Caco-2 (cell line): Measurements from ENCODE around the gene C1orf35. TPM values are rescaled to one million over a fixed set of nuclear protein-coding genes. Genes with fewer than 3 reads are reported as not detected.

Experiments used
- BruUV-seq: library from RNA; stranded (reverse); fragments of 400-500 nt; replicated peaks from 2 replicates; lab custom pipeline; 2021; lab: Mats Ljungman, UMichigan
- CTCF ChIA-PET: fragments of 300-600 bp; sonication (Branson Sonifier 250); formaldehyde crosslinking; loops from one replicate; lab custom pipeline; 2022; ENCODE audit warnings: antibody characterized with exemption; lab: Charles Lee
- POLR2A ChIA-PET: fragments of 300-600 bp; sonication (Branson Sonifier 250); formaldehyde crosslinking; loops from one replicate; lab custom pipeline; 2022; ENCODE audit warnings: antibody characterized with exemption; lab: Charles Lee
- DNase-seq, 2 experiments: peaks; one replicate each; pipeline versions ENCODE4 v3.0.0 to v3.0.0-alpha.2; 2020 to 2022
- H3K27me3 ChIP-seq: replicated peaks from 2 replicates; pipeline ENCODE4 v1.6.0; 2011; ENCODE audit warnings: low read length; ENCODE audit not compliant: control insufficient read depth, insufficient read depth
- H3K36me3 ChIP-seq: 2 replicates; pipeline ENCODE4 v1.5.1; 2011; ENCODE audit warnings: low read length; ENCODE audit not compliant: control insufficient read depth, insufficient read depth
- H3K4me1 ChIP-seq: fragments of 250-450 bp; sonication (Bioruptor Pico); 2 replicates; pipeline ENCODE4 v1.5.1; 2020; ENCODE audit warnings: mild to moderate bottlenecking
- H3K4me3 ChIP-seq: 2 replicates; pipeline ENCODE4 v1.5.1; 2011; ENCODE audit warnings: low read depth, mild to moderate bottlenecking, control low read depth, low read length
- H3K9me3 ChIP-seq: fragments of 250-450 bp; sonication (Bioruptor Pico); 2 replicates; pipeline ENCODE4 v1.5.1; 2020; ENCODE audit warnings: mild to moderate bottlenecking, moderate library complexity
- H3K27ac Mint-ChIP-seq: one replicate; pipeline ENCODE4 v1.8.0; 2022; ENCODE audit warnings: mixed read lengths; ENCODE audit not compliant: unreplicated experiment
- H3K27me3 Mint-ChIP-seq: one replicate; pipeline ENCODE4 v1.8.0; 2022; ENCODE audit warnings: mixed read lengths; ENCODE audit not compliant: insufficient read depth, unreplicated experiment
- H3K36me3 Mint-ChIP-seq: one replicate; pipeline ENCODE4 v1.8.0; 2022; ENCODE audit warnings: mild to moderate bottlenecking, mixed read lengths; ENCODE audit not compliant: insufficient read depth, unreplicated experiment
- H3K4me1 Mint-ChIP-seq: one replicate; pipeline ENCODE4 v1.8.0; 2022; ENCODE audit warnings: low read depth, mixed read lengths; ENCODE audit not compliant: unreplicated experiment
- H3K4me3 Mint-ChIP-seq: one replicate; pipeline ENCODE4 v1.8.0; 2022; ENCODE audit warnings: mild to moderate bottlenecking, moderate library complexity, mixed read lengths; ENCODE audit not compliant: unreplicated experiment
- H3K9me3 Mint-ChIP-seq: one replicate; pipeline ENCODE4 v1.8.0; 2022; ENCODE audit warnings: mixed read lengths; ENCODE audit not compliant: unreplicated experiment
- CTCF ChIP-seq, 2 experiments: fragments of 200-600 bp in 1 of 2; IDR thresholded peaks; 1 replicate in 1 of 2; 2 replicates in 1 of 2; pipeline versions ENCODE4 v1.5.1 to v1.8.0; 2011 to 2022; ENCODE audit warnings: antibody characterized with exemption in 1 of 2, control low read depth in 1 of 2, inconsistent platforms in 1 of 2, low read depth in 1 of 2, low read length in 1 of 2, mild to moderate bottlenecking in 1 of 2, moderate library complexity in 1 of 2; ENCODE audit not compliant: insufficient read depth in 1 of 2, severe bottlenecking in 1 of 2, unreplicated experiment in 1 of 2
- intact Hi-C: fragments of 100-400 bp; cut with micrococcal nuclease; formaldehyde crosslinking; loops from one replicate; pipeline ENCODE4 v1.10.0; 2022; ENCODE audit not compliant: unreplicated experiment
- total RNA-seq: library from RNA; stranded (reverse); gene quantifications from 2 replicates; pipeline ENCODE4 v1.2.3, GENCODE V29; 2022

C1orf35 gene
- total RNA-seq, 1 experiment from 2014 or later = 34.5 TPM

- no peak overlapping the region for H3K4me3 Mint-ChIP-seq
- Histone ChIP-seq H3K4me1 (peaks cover 5% of the 10 kb centered on the region), H3K27me3 (no peaks in the 10 kb centered on the region), H3K4me3 (no peak overlapping the region), H3K36me3 (peaks cover 3% of the 10 kb centered on the region), H3K9me3 (no peaks in the 10 kb centered on the region)
- no peak for DNase-seq
- ChIA-PET CTCF (no interaction called here), POLR2A (no interaction called here)
- no peaks in the 10 kb centered on the region for H3K9me3 Mint-ChIP-seq
- intact Hi-C loops = no loop called here
- H3K4me1 Mint-ChIP-seq = no peaks in the 10 kb centered on the region
- BruUV-seq = no TSS peak
- peaks cover 21% of the 10 kb centered on the region for H3K36me3 Mint-ChIP-seq
- no peak for TF ChIP-seq CTCF (IDR thresholded peaks at IDR 0.05; ENCODE audit: insufficient read depth in 1 of 2, low read depth in 1 of 2, low read length in 1 of 2, severe bottlenecking in 1 of 2, unreplicated experiment in 1 of 2)
- H3K27me3 Mint-ChIP-seq = no peaks in the 10 kb centered on the region
- H3K27ac Mint-ChIP-seq = no peak overlapping the region
Measured at GRCh38 chr1:228142701-228143136, 39.6 kb upstream of the C1orf35 start.

GRCh38 chr1:228142155-228142691 is 39.1 kb upstream of the C1orf35 start:
- peaks cover 21% of the 10 kb centered on the region for H3K36me3 Mint-ChIP-seq
- intact Hi-C loops = no loop called here
- no peaks in the 10 kb centered on the region for H3K27me3 Mint-ChIP-seq
- Histone ChIP-seq H3K4me3 (no peak overlapping the region), H3K4me1 (peaks cover 5% of the 10 kb centered on the region), H3K36me3 (peaks cover 2% of the 10 kb centered on the region), H3K9me3 (no peaks in the 10 kb centered on the region), H3K27me3 (no peaks in the 10 kb centered on the region)
- TF ChIP-seq CTCF (IDR thresholded peaks at IDR 0.05; ENCODE audit: insufficient read depth in 1 of 2, low read depth in 1 of 2, low read length in 1 of 2, severe bottlenecking in 1 of 2, unreplicated experiment in 1 of 2) = no peak
- H3K27ac Mint-ChIP-seq = no peak overlapping the region
- ChIA-PET CTCF (no interaction called here), POLR2A (no interaction called here)
- no peak overlapping the region for H3K4me3 Mint-ChIP-seq
- H3K9me3 Mint-ChIP-seq = no peaks in the 10 kb centered on the region
- BruUV-seq = no TSS peak
- no peaks in the 10 kb centered on the region for H3K4me1 Mint-ChIP-seq
- no peak for DNase-seq

- H3K27me3 ChIP-seq = no peaks in the 10 kb centered on the region
- H3K9me3 Mint-ChIP-seq = no peaks in the 10 kb centered on the region
- BruUV-seq = no TSS peak
- ChIA-PET CTCF (no interaction called here), POLR2A (interaction anchor here (1.4 kb wide), 1 partner anchor 31 kb away, joined by 8 read pairs; no protein-coding TSS in a partner anchor)
- no peak for TF ChIP-seq CTCF (IDR thresholded peaks at IDR 0.05; ENCODE audit: insufficient read depth in 1 of 2, low read depth in 1 of 2, low read length in 1 of 2, severe bottlenecking in 1 of 2, unreplicated experiment in 1 of 2)
- H3K4me3 Mint-ChIP-seq = peak overlapping the region; percentile 85
- no peak for DNase-seq
- no peaks in the 10 kb centered on the region for H3K9me3 ChIP-seq
- H3K36me3 ChIP-seq = peaks cover 1% of the 10 kb centered on the region; the same call in 1 of the 2 replicates
- no peaks in the 10 kb centered on the region for H3K27me3 Mint-ChIP-seq
- H3K4me3 ChIP-seq = peak overlapping the region; percentile 90
- H3K4me1 ChIP-seq = peaks cover 5% of the 10 kb centered on the region
- H3K4me1 Mint-ChIP-seq = no peaks in the 10 kb centered on the region
- H3K27ac Mint-ChIP-seq = peak overlapping the region; percentile 91
- H3K36me3 Mint-ChIP-seq = peaks cover 21% of the 10 kb centered on the region
- intact Hi-C loops = loop anchor here (2.0 kb wide), 1 partner anchor 59 kb away; the partner anchor contains the start of gene ARF1
Measured at GRCh38 chr1:228141226-228142044, 38.3 kb upstream of the C1orf35 start.
